Fibroblast of lung (primary cell): ENCODE data around the gene CES3. TPM values are rescaled to one million over a fixed set of nuclear protein-coding genes. Genes with fewer than 3 reads are reported as not detected.

ENCODE experiments used
- DNase-seq, 2 donors: peaks; one replicate each; pipeline versions ENCODE4 v3.0.0 to v3.0.0-alpha.2; 2010; ENCODE audit warnings: low read depth in 2 of 2
- H2AFZ ChIP-seq: 2 replicates; pipeline ENCODE4 v1.5.1; 2012; ENCODE audit warnings: low read length, control low read depth, inconsistent platforms
- H3K27ac ChIP-seq: 2 replicates; pipeline ENCODE4 v1.5.1; 2011; ENCODE audit warnings: low read length, control low read depth; ENCODE audit not compliant: insufficient read depth
- H3K27me3 ChIP-seq: 2 replicates; pipeline ENCODE4 v1.5.1; 2011; ENCODE audit warnings: mild to moderate bottlenecking, low read length; ENCODE audit not compliant: control insufficient read depth, insufficient read depth
- H3K36me3 ChIP-seq: 2 replicates; pipeline ENCODE4 v1.5.1; 2011; ENCODE audit warnings: low read length; ENCODE audit not compliant: control insufficient read depth, insufficient read depth
- H3K4me1 ChIP-seq: 2 replicates; pipeline ENCODE4 v1.5.1; 2011; ENCODE audit warnings: low read length; ENCODE audit not compliant: control insufficient read depth, insufficient read depth; ENCODE audit errors: extremely low read depth
- H3K4me2 ChIP-seq: 2 replicates; pipeline ENCODE4 v1.5.1; 2011; ENCODE audit warnings: low read length, control low read depth; ENCODE audit not compliant: insufficient read depth; ENCODE audit errors: extremely low read depth
- H3K4me3 ChIP-seq, 4 experiments: fragments of 200-600 bp in 1 of 4; sonication (generic) in 1 of 4; replicated peaks in 1 of 4; 2 replicates each; pipeline ENCODE4 v1.5.1; 2011 to 2016; ENCODE audit warnings: low read length in 4 of 4, low read depth in 3 of 4, mild to moderate bottlenecking in 3 of 4, control low read depth in 2 of 4, inconsistent platforms in 1 of 4, mixed read lengths in 1 of 4; ENCODE audit not compliant: insufficient read depth in 1 of 4; ENCODE audit errors: control extremely low read depth in 1 of 4
- H3K79me2 ChIP-seq: 2 replicates; pipeline ENCODE4 v1.5.1; 2012; ENCODE audit warnings: mild to moderate bottlenecking, low read length, inconsistent platforms; ENCODE audit not compliant: control insufficient read depth, insufficient read depth
- H3K9ac ChIP-seq: 2 replicates; pipeline ENCODE4 v1.5.1; 2011; ENCODE audit warnings: mild to moderate bottlenecking, low read length, control low read depth; ENCODE audit not compliant: insufficient read depth
- H3K9me3 ChIP-seq: 2 replicates; pipeline ENCODE4 v1.5.1; 2012; ENCODE audit warnings: low read depth, low read length; ENCODE audit not compliant: control insufficient read depth, insufficient read depth
- H4K20me1 ChIP-seq: 2 replicates; pipeline ENCODE4 v1.5.1; 2011; ENCODE audit warnings: low read length; ENCODE audit not compliant: control insufficient read depth, insufficient read depth; ENCODE audit errors: extremely low read depth
- EZH2 ChIP-seq: IDR thresholded peaks from 2 replicates; pipeline ENCODE4 v1.5.1; 2012; ENCODE audit warnings: low read length, control low read depth, mild to moderate bottlenecking; ENCODE audit errors: missing control alignments
- polyA plus RNA-seq, 2 donors: library from polyadenylated mRNA; depleted of rRNA in 1 of 2; stranded (reverse) in 1 of 2; unstranded in 1 of 2; fragments of >200 nt; gene quantifications; 2 replicates each; pipeline ENCODE4 v1.2.1, GENCODE V29; 2011 to 2012; ENCODE audit warnings: missing spikeins in 1 of 2
- total RNA-seq: library from RNA; depleted of rRNA; stranded (reverse); fragments of >200 nt; gene quantifications from 2 replicates; pipeline ENCODE4 v1.2.1, GENCODE V29; 2014
- TF ChIP-seq, protein P1 (sequence below), 2 donors: IDR thresholded peaks in 1 of 2; conservative IDR thresholded peaks in 1 of 2; 1 replicate in 1 of 2; 2 replicates in 1 of 2; pipeline ENCODE4 v1.5.1; 2011 to 2012; ENCODE audit warnings: low read length in 2 of 2, control low read depth in 1 of 2, inconsistent platforms in 1 of 2, low read depth in 1 of 2, mild to moderate bottlenecking in 1 of 2

The CES3 gene
- total and polyA plus RNA-seq, 2 donors (not counting 1 experiment from before 2014, with no cell fraction given): 0.01 to 1.3 TPM

- Histone ChIP-seq H3K4me1 (no peaks in the 10 kb centered on the region), H3K4me3 (no peak overlapping the region), H3K9me3 (no peaks in the 10 kb centered on the region), H4K20me1 (no peaks in the 10 kb centered on the region), H3K79me2 (no peaks in the 10 kb centered on the region), H3K9ac (no peak overlapping the region), H3K4me2 (no peak overlapping the region), H3K36me3 (no peaks in the 10 kb centered on the region), H2AFZ (no peak overlapping the region), H3K27ac (no peak overlapping the region), H3K27me3 (peaks cover 6% of the 10 kb centered on the region)
- DNase-seq: no peak
- TF ChIP-seq EZH2: no peak
- TF ChIP-seq, protein P1, sequence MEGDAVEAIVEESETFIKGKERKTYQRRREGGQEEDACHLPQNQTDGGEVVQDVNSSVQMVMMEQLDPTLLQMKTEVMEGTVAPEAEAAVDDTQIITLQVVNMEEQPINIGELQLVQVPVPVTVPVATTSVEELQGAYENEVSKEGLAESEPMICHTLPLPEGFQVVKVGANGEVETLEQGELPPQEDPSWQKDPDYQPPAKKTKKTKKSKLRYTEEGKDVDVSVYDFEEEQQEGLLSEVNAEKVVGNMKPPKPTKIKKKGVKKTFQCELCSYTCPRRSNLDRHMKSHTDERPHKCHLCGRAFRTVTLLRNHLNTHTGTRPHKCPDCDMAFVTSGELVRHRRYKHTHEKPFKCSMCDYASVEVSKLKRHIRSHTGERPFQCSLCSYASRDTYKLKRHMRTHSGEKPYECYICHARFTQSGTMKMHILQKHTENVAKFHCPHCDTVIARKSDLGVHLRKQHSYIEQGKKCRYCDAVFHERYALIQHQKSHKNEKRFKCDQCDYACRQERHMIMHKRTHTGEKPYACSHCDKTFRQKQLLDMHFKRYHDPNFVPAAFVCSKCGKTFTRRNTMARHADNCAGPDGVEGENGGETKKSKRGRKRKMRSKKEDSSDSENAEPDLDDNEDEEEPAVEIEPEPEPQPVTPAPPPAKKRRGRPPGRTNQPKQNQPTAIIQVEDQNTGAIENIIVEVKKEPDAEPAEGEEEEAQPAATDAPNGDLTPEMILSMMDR (conservative IDR thresholded peaks at IDR 0.05 in 1 of 2, IDR thresholded peaks at IDR 0.05 in 1 of 2; ENCODE audit: low read depth in 1 of 2, low read length in 2 of 2): no peak
These were observed 44.5 kb upstream of the CES3 start for GRCh38 chr16:66916518-66916917.

DNA sequence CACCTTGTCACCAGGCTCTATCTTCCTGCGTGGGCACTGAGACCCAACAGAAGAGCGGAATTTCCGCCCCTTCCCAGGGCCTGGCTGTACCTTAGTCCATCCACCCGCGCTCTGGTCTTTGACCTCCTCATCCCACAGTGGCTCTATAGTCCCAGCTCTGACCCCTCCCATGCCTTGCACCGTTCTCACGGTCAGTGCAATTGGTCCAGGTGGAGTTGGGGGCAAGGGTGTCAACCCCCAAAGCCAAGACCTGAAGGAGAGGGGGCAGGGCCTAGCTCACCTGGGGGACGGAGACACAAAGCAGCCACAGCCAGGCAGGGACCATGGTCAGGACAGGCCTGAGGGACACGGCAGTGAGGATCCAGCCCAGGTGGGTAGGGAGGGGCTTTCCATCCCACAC lies 43.3 kb upstream of the CES3 start:
- Histone ChIP-seq H2AFZ (no peak overlapping the region), H3K4me1 (no peaks in the 10 kb centered on the region), H3K4me3 (no peak overlapping the region), H3K36me3 (peaks cover 3% of the 10 kb centered on the region), H3K27me3 (peaks cover 6% of the 10 kb centered on the region), H3K9me3 (no peaks in the 10 kb centered on the region), H3K4me2 (no peak overlapping the region), H4K20me1 (no peaks in the 10 kb centered on the region), H3K79me2 (no peaks in the 10 kb centered on the region), H3K27ac (no peak overlapping the region), H3K9ac (no peak overlapping the region)
- no peak for DNase-seq
- no peak for TF ChIP-seq EZH2
- TF ChIP-seq, protein P1 (conservative IDR thresholded peaks at IDR 0.05 in 1 of 2, IDR thresholded peaks at IDR 0.05 in 1 of 2; ENCODE audit: low read depth in 1 of 2, low read length in 2 of 2): no peak

GRCh38 chr16:66918355-66918754 lies 42.7 kb upstream of the CES3 start:
- no peaks in the 10 kb centered on the region for H4K20me1 ChIP-seq
- DNase-seq: no peak
- H3K27me3 ChIP-seq: peaks cover 6% of the 10 kb centered on the region
- H3K9me3 ChIP-seq: no peaks in the 10 kb centered on the region
- no peak overlapping the region for H3K4me2 ChIP-seq
- TF ChIP-seq EZH2: no peak
- TF ChIP-seq, protein P1 (conservative IDR thresholded peaks at IDR 0.05 in 1 of 2, IDR thresholded peaks at IDR 0.05 in 1 of 2; ENCODE audit: low read depth in 1 of 2, low read length in 2 of 2): no peak
- no peak overlapping the region for H3K4me3 ChIP-seq
- no peak overlapping the region for H3K27ac ChIP-seq
- H3K4me1 ChIP-seq: peaks cover 3% of the 10 kb centered on the region
- H3K79me2 ChIP-seq: no peaks in the 10 kb centered on the region
- no peak overlapping the region for H2AFZ ChIP-seq
- H3K9ac ChIP-seq: no peak overlapping the region
- peaks cover 3% of the 10 kb centered on the region for H3K36me3 ChIP-seq
